ENCODE results near the gene AP3S1.
A peak's percentile ranks its signal among the peaks of the same experiment; 100 is the strongest.

- TF ChIP-seq CTCF (IDR thresholded peaks at IDR 0.05) = no peak
- TF ChIP-seq MAX (IDR thresholded peaks at IDR 0.05) = peak; percentile 96
- peak; percentile 36; the same call in 1 of the 2 replicates for TF ChIP-seq HMGXB4 (CRISPR knock-in tag; IDR thresholded peaks at IDR 0.05; ENCODE audit: borderline replicate concordance)
- TF ChIP-seq POLR2A (IDR thresholded peaks at IDR 0.05; ENCODE audit: low read length) = peak; percentile 84
- no peak for TF ChIP-seq FOSL2 (IDR thresholded peaks at IDR 0.05)
- no peak for TF ChIP-seq FOSL2 (CRISPR knock-in tag; IDR thresholded peaks at IDR 0.05)
- no peak for TF ChIP-seq JUNB (IDR thresholded peaks at IDR 0.05)
- TF ChIP-seq NFE2L2 (conservative IDR thresholded peaks at IDR 0.05; ENCODE audit: low read length) = no peak
- TF ChIP-seq USF2 (IDR thresholded peaks at IDR 0.05) = no peak
- peak; percentile 81 to 84; a peak in 4 of 5 replicates for TF ChIP-seq JUN (IDR thresholded peaks at IDR 0.05)
- peak; percentile 73 for TF ChIP-seq E2F6 (IDR thresholded peaks at IDR 0.05; ENCODE audit: borderline replicate concordance, low read depth)
- no peak for TF ChIP-seq EP300 (IDR thresholded peaks at IDR 0.05)
- no peak; the same call in 1 of the 2 replicates for TF ChIP-seq REST (IDR thresholded peaks at IDR 0.05)
- TF ChIP-seq ESRRA (IDR thresholded peaks at IDR 0.05; ENCODE audit: borderline replicate concordance, low read length) = no peak
- no peak for TF ChIP-seq CHD4 (IDR thresholded peaks at IDR 0.05; ENCODE audit: borderline replicate concordance)
Observed at GRCh38 chr5:115841382-115842088, at the start of gene AP3S1, which contains the start of gene ATG12.

Data from A549 (cell line).